GM12865 (cell line): ENCODE data around the gene SGTB.

Source experiments
- DNase-seq: peaks from one replicate; pipeline ENCODE4 v3.0.0; 2010; ENCODE audit warnings: low read depth
- H3K4me3 ChIP-seq: 2 replicates; pipeline ENCODE4 v1.5.1; 2011; ENCODE audit warnings: mild to moderate bottlenecking, low read depth, low read length, control low read depth
- TF ChIP-seq, protein P1 (sequence below): IDR thresholded peaks from 2 replicates; pipeline ENCODE4 v1.5.1; 2011; ENCODE audit warnings: low read length, control low read depth, low read depth, inconsistent platforms; ENCODE audit not compliant: insufficient read depth; ENCODE audit errors: missing control alignments

The SGTB gene, protein sequence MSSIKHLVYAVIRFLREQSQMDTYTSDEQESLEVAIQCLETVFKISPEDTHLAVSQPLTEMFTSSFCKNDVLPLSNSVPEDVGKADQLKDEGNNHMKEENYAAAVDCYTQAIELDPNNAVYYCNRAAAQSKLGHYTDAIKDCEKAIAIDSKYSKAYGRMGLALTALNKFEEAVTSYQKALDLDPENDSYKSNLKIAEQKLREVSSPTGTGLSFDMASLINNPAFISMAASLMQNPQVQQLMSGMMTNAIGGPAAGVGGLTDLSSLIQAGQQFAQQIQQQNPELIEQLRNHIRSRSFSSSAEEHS

DNA sequence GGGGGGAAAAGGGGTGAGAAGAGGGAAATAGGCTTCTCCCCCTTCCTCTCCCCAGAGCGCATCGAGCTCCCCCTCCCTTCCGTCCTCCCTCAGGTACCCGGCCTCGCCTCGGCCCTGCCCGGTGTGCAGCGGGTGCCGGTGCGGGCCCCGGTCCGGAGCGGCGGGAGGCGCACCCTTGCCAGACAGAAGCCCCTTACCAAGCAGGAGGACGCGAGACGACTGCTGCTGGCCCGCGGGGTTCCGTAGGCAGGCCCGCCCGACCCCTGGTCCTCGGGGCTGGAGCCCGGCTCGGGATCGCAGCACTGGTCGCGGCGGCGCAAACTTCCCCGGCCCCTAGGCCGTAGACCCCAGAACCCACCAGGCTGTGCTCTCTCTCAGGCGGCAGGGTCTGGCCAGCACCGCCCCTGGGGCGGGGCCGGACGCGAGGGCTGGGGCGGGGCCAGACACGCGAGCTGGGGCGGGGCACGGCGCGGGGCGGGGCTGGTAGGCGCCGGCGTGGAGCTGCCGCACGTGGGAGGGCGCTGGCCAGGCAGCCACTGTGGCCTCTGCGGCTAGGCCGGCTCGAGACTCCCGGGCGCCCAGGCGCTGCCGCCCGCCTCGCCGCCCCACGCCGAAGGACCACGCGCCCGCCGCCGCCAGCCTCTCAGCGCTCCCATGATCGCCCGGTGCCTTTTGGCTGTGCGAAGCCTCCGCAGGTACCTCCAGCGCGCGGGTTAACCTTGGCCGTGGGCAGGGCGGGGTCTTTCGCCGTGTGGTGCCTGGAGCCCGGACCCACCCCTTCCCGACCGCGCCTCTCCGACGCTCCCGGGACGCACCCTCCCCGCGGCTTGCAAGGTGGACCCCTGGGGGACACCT is at the start of gene SGTB, which contains the start of gene NLN:
Gene SGTB, minus strand, starts transcription at position 390 of the 855 bp plus-strand sequence. CDS start 1,302 bp downstream, outside the sequence.
Gene NLN, plus strand, starts transcription at position 486 of the 855 bp plus-strand sequence. Its CDS starts 169 bp downstream, at position 655.
- H3K4me3 ChIP-seq = peak within 1 kb of the TSS; percentile 89
- TF ChIP-seq, protein P1, sequence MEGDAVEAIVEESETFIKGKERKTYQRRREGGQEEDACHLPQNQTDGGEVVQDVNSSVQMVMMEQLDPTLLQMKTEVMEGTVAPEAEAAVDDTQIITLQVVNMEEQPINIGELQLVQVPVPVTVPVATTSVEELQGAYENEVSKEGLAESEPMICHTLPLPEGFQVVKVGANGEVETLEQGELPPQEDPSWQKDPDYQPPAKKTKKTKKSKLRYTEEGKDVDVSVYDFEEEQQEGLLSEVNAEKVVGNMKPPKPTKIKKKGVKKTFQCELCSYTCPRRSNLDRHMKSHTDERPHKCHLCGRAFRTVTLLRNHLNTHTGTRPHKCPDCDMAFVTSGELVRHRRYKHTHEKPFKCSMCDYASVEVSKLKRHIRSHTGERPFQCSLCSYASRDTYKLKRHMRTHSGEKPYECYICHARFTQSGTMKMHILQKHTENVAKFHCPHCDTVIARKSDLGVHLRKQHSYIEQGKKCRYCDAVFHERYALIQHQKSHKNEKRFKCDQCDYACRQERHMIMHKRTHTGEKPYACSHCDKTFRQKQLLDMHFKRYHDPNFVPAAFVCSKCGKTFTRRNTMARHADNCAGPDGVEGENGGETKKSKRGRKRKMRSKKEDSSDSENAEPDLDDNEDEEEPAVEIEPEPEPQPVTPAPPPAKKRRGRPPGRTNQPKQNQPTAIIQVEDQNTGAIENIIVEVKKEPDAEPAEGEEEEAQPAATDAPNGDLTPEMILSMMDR = no peak
- DNase-seq = peak; percentile 90

GRCh38 chr5:65771266-65771665 is 49.4 kb upstream of the SGTB start:
- H3K4me3 ChIP-seq = no peak overlapping the region
- no peak for DNase-seq
- TF ChIP-seq, protein P1 = no peak

GRCh38 chr5:65769539-65769938 is 47.6 kb upstream of the SGTB start:
- H3K4me3 ChIP-seq = no peak overlapping the region
- DNase-seq = no peak
- TF ChIP-seq, protein P1 = no peak

DNA sequence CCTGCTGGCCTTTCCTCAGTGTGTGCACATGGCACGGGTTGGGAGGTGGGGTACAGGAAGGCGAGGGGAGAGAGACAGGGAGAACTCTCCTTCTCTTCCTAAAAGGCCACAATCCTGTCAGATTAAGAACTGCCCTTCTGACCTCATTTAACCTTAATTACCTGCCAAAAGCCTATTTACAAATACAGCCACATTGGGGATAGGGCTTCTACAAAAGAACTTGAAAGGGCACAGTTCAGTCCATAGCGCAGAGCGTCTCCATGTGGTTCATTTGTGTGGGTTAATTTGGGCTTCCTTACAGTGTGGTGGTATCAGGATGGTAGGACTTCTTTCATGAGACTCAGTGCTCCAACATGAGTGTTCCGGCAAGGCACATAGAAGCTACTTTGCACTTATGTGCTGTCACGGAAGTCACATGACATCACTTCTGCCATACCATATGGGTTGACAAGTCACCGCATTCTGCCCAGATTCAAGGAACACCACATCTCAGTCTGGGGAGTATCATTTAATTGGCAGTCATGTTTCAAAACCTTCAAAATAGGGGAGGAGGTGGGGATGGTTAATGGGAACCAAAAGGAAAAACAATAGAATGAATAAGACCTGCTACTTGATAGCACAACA is 46.9 kb upstream of the SGTB start:
- TF ChIP-seq, protein P1 = no peak
- no peak for DNase-seq
- no peak overlapping the region for H3K4me3 ChIP-seq

- DNase-seq = no peak
- TF ChIP-seq, protein P1 = no peak
- no peak overlapping the region for H3K4me3 ChIP-seq
Observed at GRCh38 chr5:65767565-65767964, 45.7 kb upstream of the SGTB start.

DNA sequence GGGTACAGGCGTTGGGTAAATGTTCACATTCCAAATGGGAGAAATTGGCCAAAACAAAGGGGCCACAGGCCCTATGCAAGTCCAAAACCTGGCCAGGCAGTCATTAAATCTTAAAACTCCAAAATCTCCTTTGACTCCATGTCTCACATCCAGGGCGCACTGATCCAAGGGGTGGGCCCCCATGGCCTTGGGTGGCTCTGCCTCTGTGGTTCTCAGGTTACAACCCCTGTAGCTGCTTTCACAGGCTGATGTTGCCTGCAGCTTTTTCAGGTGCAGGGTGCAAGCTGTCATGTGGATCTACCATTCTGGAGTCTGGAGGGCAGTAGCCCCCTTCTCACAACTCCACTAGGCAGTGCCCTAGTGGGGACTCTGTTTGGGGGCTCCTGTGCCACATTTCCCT is 44.9 kb upstream of the SGTB start:
- TF ChIP-seq, protein P1 = no peak

More for the DNA sequence above, 44.9 kb upstream of the SGTB start:
- no peak overlapping the region for H3K4me3 ChIP-seq
- no peak for DNase-seq
